Natural killer cell treated with Interleukin-12 subunit alpha and Interleukin-12 subunit beta and Interleukin-15 and Interleukin-18, amount 100 ng/mL, for 72 hours (primary cell): ENCODE data around the gene PERCC1. TPM values are rescaled to one million over a fixed set of nuclear protein-coding genes. Genes with fewer than 3 reads are reported as not detected.
"Not testable (repeated sequence)": the region's sequence is repeated elsewhere in the genome, so short reads cannot be mapped to it uniquely, and the experiment has no call there.

ENCODE experiments used
- ATAC-seq, 2 donors: fragments of 150-1000 bp; cut with Tn5 transposase in 1 of 2; sonication (Bioruptor Pico), chemical (Tn5 transposase) in 1 of 2; 2 replicates each; pipeline ENCODE4 v1.10.0; 2021
- DNase-seq: peaks from one replicate; pipeline ENCODE4 v3.0.0; 2022; ENCODE audit warnings: low spot score
- H3K27ac Mint-ChIP-seq, 2 donors: 1 replicate in 1 of 2; 2 replicates in 1 of 2; pipeline ENCODE4 v1.8.0; 2022; ENCODE audit warnings: mixed read lengths in 2 of 2, mild to moderate bottlenecking in 1 of 2, moderate library complexity in 1 of 2
- H3K27me3 Mint-ChIP-seq, 2 donors: 1 replicate in 1 of 2; 2 replicates in 1 of 2; pipeline ENCODE4 v1.8.0; 2022; ENCODE audit warnings: mixed read lengths in 2 of 2
- H3K36me3 Mint-ChIP-seq: one replicate; pipeline ENCODE4 v1.8.0; 2022; ENCODE audit warnings: mixed read lengths
- H3K4me1 Mint-ChIP-seq, 2 donors: 1 replicate in 1 of 2; 2 replicates in 1 of 2; pipeline ENCODE4 v1.8.0; 2022; ENCODE audit warnings: low read depth in 2 of 2, mixed read lengths in 2 of 2, mild to moderate bottlenecking in 1 of 2
- H3K4me3 Mint-ChIP-seq: one replicate; pipeline ENCODE4 v1.8.0; 2022; ENCODE audit warnings: mixed read lengths
- H3K9me3 Mint-ChIP-seq: 2 replicates; pipeline ENCODE4 v1.8.0; 2022; ENCODE audit warnings: mixed read lengths
- total RNA-seq, 2 donors: library from RNA; stranded (reverse); gene quantifications; one replicate each; pipeline ENCODE4 v1.2.3, GENCODE V29; 2022

PERCC1 gene
- total RNA-seq, 2 donors from 2014 or later: 0.98 to 1.2 TPM

GRCh38 chr16:1433756-1434155, 2.9 kb downstream of the PERCC1 start:
- H3K36me3 Mint-ChIP-seq: no peaks in the 10 kb centered on the region
- H3K27ac Mint-ChIP-seq: no peak overlapping the region
- H3K4me3 Mint-ChIP-seq: no peak overlapping the region
- H3K27me3 Mint-ChIP-seq: no peaks in the 10 kb centered on the region
- H3K9me3 Mint-ChIP-seq: no peaks in the 10 kb centered on the region
- ATAC-seq (no peak), DNase-seq (no peak)
- H3K4me1 Mint-ChIP-seq: no peaks in the 10 kb centered on the region

GRCh38 chr16:1434644-1435592, 4.0 kb downstream of the PERCC1 start:
- Mint-ChIP-seq H3K4me3 (no peak overlapping the region), H3K9me3 (no peaks in the 10 kb centered on the region), H3K4me1 (no peaks in the 10 kb centered on the region), H3K36me3 (no peaks in the 10 kb centered on the region), H3K27ac (no peak overlapping the region), H3K27me3 (no peaks in the 10 kb centered on the region)
- DNase-seq (no peak), ATAC-seq (no peak)

GRCh38 chr16:1435921-1436697, 5.2 kb downstream of the PERCC1 start:
- Mint-ChIP-seq H3K27ac (no peak overlapping the region), H3K4me3 (no peak overlapping the region), H3K36me3 (no peaks in the 10 kb centered on the region), H3K27me3 (no peaks in the 10 kb centered on the region), H3K4me1 (no peaks in the 10 kb centered on the region), H3K9me3 (no peaks in the 10 kb centered on the region)
- DNase-seq (no peak), ATAC-seq (no peak)

GRCh38 chr16:1436731-1437355, 6.0 kb downstream of the PERCC1 start:
- Mint-ChIP-seq H3K36me3 (no peaks in the 10 kb centered on the region), H3K4me1 (no peaks in the 10 kb centered on the region), H3K27me3 (no peaks in the 10 kb centered on the region), H3K27ac (no peak overlapping the region), H3K9me3 (no peaks in the 10 kb centered on the region), H3K4me3 (no peak overlapping the region)
- DNase-seq: no peak
- ATAC-seq: no peak

GRCh38 chr16:1437606-1438005, 6.7 kb downstream of the PERCC1 start:
- no peak overlapping the region for H3K4me3 Mint-ChIP-seq
- ATAC-seq (no peak), DNase-seq (no peak)
- no peaks in the 10 kb centered on the region for H3K36me3 Mint-ChIP-seq
- H3K4me1 Mint-ChIP-seq: no peaks in the 10 kb centered on the region
- H3K9me3 Mint-ChIP-seq: no peaks in the 10 kb centered on the region
- H3K27me3 Mint-ChIP-seq: no peaks in the 10 kb centered on the region
- no peak overlapping the region for H3K27ac Mint-ChIP-seq

GRCh38 chr16:1438229-1439057, 7.6 kb downstream of the PERCC1 start:
- Mint-ChIP-seq H3K4me3 (no peak overlapping the region), H3K27ac (no peak overlapping the region), H3K27me3 (no peaks in the 10 kb centered on the region), H3K36me3 (no peaks in the 10 kb centered on the region), H3K9me3 (no peaks in the 10 kb centered on the region), H3K4me1 (no peaks in the 10 kb centered on the region)
- DNase-seq (no peak), ATAC-seq (no peak)

- DNase-seq (no peak), ATAC-seq (no peak)
- no peaks in the 10 kb centered on the region for H3K9me3 Mint-ChIP-seq
- no peaks in the 10 kb centered on the region for H3K4me1 Mint-ChIP-seq
- no peaks in the 10 kb centered on the region for H3K27me3 Mint-ChIP-seq
- H3K36me3 Mint-ChIP-seq: no peaks in the 10 kb centered on the region
- no peak overlapping the region for H3K4me3 Mint-ChIP-seq
- no peak overlapping the region for H3K27ac Mint-ChIP-seq
These were observed 8.3 kb downstream of the PERCC1 start for GRCh38 chr16:1439058-1439698.

GRCh38 chr16:1439699-1440074, 8.8 kb downstream of the PERCC1 start:
- H3K27me3 Mint-ChIP-seq, DNase-seq, H3K4me3 Mint-ChIP-seq, H3K27ac Mint-ChIP-seq, H3K36me3 Mint-ChIP-seq, H3K9me3 Mint-ChIP-seq, H3K4me1 Mint-ChIP-seq, ATAC-seq: not testable (repeated sequence)

GRCh38 chr16:1441391-1441829, 10.5 kb downstream of the PERCC1 start:
- Mint-ChIP-seq H3K27me3 (no peaks in the 10 kb centered on the region), H3K36me3 (no peaks in the 10 kb centered on the region), H3K9me3 (no peaks in the 10 kb centered on the region), H3K27ac (no peak overlapping the region), H3K4me3 (no peak overlapping the region), H3K4me1 (no peaks in the 10 kb centered on the region)
- ATAC-seq: no peak
- no peak for DNase-seq

- H3K27ac Mint-ChIP-seq: no peak overlapping the region
- no peaks in the 10 kb centered on the region for H3K4me1 Mint-ChIP-seq
- no peaks in the 10 kb centered on the region for H3K27me3 Mint-ChIP-seq
These were observed 11.8 kb downstream of the PERCC1 start for GRCh38 chr16:1442697-1443096.

GRCh38 chr16:1443403-1443973, 12.6 kb downstream of the PERCC1 start:
- H3K27me3 Mint-ChIP-seq: no peaks in the 10 kb centered on the region
- no peak for DNase-seq
- H3K4me1 Mint-ChIP-seq: no peaks in the 10 kb centered on the region
- no peak for ATAC-seq
- no peak overlapping the region for H3K4me3 Mint-ChIP-seq
- no peaks in the 10 kb centered on the region for H3K36me3 Mint-ChIP-seq
- no peaks in the 10 kb centered on the region for H3K9me3 Mint-ChIP-seq
- no peak overlapping the region for H3K27ac Mint-ChIP-seq

More at GRCh38 chr16:1442697-1443096, 11.8 kb downstream of the PERCC1 start:
- Mint-ChIP-seq H3K9me3 (no peaks in the 10 kb centered on the region), H3K36me3 (no peaks in the 10 kb centered on the region), H3K4me3 (no peak overlapping the region)
- DNase-seq (no peak), ATAC-seq (no peak)

GRCh38 chr16:1443980-1444729, 13.3 kb downstream of the PERCC1 start, which contains the start of gene CCDC154:
Gene CCDC154, minus strand, starts transcription at chr16:1444556. Its CDS starts 234 bp downstream, at chr16:1444322.
- H3K36me3 Mint-ChIP-seq: no peaks in the 10 kb centered on the region
- H3K4me3 Mint-ChIP-seq: no peak within 1 kb of the TSS
- DNase-seq: no peak
- no peak within 1 kb of the TSS for H3K27ac Mint-ChIP-seq
- no peaks in the 10 kb centered on the region for H3K9me3 Mint-ChIP-seq
- no peaks in the 10 kb centered on the region for H3K27me3 Mint-ChIP-seq
- no peaks in the 10 kb centered on the region for H3K4me1 Mint-ChIP-seq
- ATAC-seq: no peak
